NCI-H2227 (cell line): ENCODE data around the gene GGA1.
"Not testable (repeated sequence)": the region's sequence is repeated elsewhere in the genome, so short reads cannot be mapped to it uniquely, and the experiment has no call there.

Experiments used
- DNase-seq: peaks from one replicate; lab custom pipeline; 2025; ENCODE audit not compliant: unreplicated experiment; lab: John Stamatoyannopoulos, UW

Gene GGA1

DNA sequence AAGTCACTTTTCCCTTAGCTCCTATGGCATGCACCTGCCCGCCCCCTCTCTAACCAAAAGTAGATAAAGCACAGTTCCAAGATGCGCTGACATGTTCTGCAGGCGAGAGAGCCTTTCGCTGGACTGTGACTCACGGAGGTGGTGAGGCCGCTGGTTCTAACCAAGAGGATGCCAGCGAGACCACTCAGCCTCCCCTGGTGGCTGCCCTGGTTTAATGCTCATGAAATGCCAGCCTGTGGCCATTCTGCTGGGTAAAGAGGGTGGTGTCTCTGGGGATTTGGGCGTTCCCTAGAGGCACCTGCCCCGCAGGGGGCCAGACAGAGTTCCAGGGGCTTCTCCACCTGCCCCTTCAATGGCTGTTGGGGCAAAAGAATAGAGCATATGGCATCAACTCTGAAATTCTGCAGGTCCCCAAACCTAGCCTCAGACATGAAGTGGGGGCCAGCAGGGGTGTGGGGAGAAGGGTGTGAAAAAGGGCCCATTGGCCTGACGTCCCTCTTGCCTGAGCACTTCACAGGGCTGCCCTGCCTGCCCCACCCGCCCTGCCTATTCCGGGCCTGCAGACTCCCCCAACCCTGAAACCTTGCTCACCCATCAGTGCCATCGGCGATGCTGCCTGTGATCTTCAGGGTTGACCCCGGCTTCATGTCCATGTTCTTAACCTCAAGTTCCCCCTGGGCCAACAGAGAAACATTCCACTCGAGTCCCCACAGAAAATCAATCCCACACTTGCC is 37.2 kb upstream of the GGA1 start:
- no peak for DNase-seq

DNA sequence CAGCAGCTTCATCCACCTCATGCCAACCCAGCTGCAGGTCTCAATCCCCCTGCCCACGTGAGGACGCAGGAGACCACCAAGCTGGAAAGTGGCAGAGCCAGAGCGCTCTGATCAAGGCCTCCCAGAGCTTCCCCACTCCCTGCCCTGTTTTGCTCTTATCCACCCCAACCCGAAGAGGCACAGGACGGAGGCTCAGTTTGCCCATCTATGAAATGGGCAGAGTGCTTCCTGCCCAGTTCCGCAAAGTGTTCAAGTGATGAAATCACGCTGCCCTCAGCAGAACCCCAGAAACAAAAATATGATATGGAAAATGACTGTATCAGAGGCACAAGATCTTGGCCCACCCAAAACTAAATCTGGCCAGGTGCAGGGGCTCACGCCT is 36.7 kb upstream of the GGA1 start:
- no peak for DNase-seq

DNA sequence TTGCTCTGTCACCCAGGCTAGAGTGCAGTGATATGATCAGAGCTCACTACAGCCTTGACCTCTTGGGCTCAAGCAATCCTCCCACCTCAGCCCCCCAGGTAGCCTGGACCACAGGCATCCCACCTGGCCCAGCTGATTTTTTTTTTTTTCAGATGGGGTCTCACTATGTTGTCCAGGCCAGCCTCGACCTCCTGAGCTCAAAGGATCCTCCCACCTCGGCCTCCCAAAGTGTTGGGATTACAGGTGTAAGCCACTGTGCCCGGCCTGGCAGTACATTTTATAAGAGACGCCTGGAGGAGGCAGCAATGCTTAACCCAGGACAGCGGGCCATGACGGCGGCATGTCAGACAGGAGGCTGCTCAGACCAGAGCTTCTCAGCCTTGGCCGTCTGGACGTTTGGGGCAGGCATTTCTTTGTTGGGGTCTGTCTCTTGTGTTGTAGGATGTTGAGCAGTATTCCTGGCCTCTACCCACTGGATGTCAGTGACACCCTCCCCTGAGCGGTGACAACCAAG is 33.1 kb upstream of the GGA1 start:
- no peak for DNase-seq

DNA sequence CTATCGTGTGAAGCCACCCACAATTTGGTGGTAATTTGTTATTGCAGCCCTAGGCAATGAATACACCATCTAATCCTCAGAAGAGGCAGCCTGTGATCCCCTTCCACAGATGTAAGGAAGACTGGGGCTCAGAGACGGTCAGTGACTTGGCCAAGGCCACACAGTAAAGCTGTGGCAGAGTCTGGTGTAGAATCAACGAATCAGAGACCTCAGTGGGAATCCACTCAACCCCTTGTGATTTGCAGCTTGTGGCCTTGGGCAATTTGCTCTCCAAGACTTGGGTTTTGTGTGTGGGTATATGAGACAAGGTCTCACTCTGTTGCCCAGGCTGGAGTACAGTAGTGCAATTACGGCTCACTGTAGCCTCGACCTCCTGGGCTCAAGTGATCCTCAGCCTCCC is 30.6 kb upstream of the GGA1 start:
- no peak for DNase-seq

DNA sequence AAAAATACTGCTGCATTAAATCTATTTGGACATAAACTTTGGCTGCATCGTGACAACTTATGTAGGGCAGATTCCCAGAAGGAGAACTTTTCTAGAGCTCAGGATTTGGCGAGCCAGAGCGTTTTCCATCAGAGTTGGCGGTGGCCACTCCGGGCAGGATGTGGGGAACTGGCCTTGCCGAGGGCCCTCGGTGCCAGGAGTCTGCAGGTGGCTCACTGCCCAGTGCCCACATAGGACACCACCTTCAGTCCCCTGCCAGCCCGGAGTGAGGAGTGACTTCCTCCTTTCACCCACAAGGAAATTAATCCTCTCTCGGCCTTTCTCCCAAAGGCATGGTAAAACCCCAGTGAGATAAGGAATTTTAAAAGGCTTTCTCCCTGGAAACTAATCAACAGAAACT is 27.1 kb upstream of the GGA1 start:
- no peak for DNase-seq

DNA sequence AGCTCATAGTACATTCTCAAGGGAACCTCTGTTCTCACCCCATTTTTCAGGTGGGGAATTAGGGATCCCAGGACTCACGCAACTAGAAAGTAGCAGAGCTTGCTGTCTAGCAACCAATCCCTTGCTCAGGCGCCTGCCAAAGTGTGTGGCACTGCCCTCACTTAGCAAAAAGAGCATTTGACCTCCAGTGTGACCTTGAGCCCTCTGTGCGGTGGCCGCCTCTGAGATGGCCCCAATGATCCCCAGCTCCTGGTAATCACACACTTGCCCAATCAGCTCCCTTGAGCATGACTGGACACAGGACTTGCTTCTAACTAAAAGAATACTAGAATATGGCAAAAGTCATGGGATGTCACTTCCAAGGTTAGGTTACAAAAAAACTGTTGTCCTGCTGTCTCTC is 26.1 kb upstream of the GGA1 start:
- no peak for DNase-seq

DNA sequence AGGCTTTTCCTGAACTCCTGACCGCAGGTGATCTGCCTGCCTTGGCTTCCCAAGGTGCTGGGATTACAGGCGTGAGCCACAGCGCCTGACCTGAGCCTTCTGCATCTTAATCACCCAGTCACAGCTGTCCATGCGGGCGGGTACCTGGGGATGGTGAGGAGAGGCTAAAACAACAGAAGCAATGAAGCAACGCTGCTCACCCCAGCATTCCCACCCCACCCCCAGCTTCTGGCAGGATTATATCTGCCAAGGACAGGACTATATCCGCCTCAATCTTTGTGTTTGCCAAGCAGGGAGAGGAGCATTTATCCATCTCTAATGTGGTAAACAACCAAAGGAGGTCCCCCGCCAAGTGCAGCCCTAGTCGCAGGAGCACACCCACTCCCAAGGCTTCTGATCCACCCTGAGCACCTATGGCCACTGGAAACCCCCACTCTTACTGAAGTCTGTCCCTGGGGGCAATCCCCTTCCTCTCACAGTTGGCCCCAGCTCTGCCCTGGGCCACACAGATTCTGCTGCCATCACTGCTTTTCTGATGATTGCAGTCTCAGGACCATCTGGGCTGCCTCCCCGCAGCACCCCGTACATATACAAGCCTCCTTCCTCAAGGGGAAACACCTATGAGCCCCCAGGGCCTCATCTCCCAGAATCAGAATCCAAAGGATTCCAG is 20.0 kb upstream of the GGA1 start:
- DNase-seq, result no peak

DNA sequence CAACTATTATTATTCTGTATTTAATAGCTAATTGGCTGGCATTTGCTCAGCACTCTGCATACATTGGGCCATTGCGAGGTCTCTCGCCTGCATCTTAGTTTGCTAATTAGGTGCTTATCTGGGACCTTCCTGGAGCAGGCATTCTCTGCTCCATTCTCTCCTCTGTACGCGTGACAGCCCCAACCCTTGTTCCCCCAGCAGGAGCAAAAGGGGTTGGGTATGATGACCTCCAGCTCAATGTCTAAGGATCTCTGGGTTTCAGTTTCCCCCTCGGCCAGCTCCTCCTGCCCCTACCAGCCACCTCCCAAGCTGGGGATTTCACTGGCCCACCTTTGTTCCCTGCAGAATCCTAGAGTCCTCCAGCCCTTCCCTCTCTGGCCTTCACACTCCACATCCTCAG is 19.0 kb upstream of the GGA1 start:
- DNase-seq, result no peak

DNA sequence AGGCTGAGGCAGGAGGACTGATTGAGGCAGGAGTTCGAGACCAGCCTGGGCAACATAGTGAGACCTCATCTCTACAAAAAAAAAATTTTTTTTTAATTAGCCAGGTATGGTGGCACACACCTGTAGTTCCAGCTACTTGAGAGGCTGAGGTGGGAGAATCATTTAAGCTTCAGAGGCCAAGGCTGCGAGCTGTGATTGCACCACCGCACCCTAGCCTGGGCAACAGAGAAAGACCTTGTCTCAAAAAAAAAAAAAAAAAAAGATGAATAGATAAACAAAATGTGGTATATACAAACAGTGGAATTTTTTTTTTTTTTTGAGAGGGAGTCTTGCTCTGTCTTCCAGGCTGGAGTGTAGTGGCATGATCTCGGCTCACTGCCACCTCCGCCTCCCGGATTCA is 17.6 kb upstream of the GGA1 start:
- not testable (repeated sequence) for DNase-seq

DNA sequence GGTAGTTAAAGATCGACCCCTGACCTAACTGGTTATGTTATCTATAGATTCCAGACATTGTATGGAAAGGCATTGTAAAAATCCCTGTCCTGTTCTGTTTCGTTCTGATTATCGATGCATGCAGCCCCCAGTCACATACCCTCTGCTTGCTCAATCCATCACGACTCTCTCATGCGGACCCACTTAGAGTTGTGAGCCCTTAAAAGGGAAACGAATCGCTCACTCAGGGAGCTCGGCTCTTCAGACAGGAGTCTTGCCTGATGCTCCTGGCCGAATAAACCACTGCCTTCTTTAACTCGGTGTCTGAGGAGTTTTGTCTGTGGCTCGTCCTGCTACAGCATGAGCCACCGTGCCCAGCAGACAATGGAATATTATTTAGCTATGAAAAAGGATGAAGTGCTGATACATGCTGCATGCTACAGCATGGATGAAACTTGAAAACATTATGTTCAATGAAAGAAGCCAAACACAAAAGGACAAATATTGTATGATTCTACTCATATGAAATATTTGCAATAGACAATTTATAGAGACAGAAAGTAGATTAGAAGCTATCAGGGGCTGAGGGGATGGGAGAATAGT is 16.7 kb upstream of the GGA1 start:
- DNase-seq, result no peak

DNA sequence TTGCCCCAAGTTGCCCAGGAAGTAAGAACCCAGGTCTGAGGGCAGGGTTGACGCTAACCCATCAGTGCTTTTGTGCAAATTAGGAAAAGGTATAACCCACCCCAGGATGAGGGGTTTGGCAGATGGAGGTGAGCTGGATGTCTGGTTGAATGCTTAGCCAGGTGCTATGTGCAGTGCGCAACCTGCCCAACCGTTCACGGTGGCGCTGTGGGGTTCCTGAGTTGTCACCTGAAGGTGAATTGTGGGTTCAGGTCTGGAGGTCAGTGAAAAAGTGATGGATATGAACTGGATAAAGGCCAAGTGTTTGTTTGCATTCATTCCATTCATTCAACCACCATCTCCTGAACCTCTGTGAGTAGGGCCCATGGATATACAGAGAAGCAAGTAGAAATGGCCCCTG is 14.4 kb upstream of the GGA1 start:
- no peak for DNase-seq

DNA sequence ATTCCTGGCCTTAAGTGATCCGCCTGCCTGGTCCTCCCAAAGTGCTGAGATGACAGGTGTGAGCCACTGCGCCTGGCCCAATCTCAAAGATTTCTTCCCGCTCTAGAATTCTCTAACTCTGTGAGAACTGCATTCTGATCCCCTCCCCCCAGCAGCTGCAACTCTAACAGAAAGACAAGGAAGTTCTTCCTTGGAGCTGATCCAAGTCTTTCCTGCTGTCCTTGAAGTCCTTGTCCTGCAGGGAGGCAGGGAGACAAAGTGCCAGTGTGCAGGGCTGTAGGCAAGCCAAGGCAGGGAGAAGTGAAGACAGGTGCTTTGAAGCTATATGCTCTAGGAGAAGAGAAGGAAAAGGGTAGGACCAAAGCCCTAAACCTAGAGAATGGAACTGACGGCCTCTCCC is 9.5 kb upstream of the GGA1 start:
- no peak for DNase-seq

DNA sequence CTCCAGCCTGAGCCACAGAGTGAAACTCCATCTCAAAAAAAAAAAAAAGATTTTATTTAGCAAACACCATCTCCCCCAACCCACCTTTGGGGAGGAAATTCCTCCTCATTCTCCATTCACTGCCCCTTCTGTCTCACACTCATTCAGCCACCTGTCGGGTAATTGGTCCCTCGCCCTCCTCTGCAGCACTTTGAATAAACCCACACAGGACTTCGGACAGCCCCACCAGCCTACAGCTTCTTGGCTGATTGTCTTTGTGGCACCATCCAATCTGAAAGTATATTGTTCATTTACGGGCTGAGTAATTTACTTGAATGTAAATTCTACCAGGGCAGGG is 7.5 kb upstream of the GGA1 start:
- no peak for DNase-seq

DNA sequence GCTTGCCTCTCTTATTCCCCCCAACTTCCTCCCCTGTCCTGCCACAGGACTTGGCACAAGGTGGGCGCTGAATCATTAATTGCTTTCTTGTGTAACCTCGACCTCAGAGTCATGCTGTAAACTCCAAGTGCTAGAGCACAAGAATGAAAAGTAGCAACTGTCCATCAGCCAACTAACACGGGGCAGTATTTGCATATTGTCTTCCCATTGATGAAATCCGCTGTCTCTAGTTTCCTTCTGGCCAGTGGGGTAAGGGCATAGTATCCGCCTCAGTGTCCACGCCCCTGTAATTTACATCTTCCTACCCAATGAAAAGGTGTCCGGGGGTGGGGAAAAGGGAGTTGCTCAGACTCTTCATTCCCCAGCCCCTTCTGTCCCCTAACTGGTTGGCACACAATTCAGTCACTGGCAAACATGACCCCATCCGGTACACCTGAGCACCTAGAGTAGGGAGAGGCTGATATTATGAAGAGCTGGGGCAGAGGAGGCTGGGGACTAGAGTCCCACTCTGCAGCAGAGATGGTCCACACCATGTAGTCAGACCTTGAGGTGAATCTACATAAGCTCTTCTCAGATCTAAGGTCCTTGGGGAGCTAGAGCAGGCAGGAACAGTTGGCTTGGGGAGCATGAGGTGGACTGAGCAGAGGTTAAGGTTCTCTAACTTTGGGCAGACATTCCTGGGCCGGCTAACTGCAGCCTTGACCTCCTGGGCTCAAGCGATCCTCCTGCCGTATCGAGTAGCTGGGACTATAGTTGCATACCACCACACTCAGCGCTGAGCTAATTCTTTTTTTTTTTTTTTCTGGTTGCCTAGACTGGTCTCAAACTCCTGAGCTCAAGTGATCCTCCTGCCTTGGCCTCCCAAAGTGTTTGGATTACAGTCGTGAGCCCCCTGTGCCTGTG is 6.8 kb upstream of the GGA1 start:
- peak; percentile 75 for DNase-seq

DNA sequence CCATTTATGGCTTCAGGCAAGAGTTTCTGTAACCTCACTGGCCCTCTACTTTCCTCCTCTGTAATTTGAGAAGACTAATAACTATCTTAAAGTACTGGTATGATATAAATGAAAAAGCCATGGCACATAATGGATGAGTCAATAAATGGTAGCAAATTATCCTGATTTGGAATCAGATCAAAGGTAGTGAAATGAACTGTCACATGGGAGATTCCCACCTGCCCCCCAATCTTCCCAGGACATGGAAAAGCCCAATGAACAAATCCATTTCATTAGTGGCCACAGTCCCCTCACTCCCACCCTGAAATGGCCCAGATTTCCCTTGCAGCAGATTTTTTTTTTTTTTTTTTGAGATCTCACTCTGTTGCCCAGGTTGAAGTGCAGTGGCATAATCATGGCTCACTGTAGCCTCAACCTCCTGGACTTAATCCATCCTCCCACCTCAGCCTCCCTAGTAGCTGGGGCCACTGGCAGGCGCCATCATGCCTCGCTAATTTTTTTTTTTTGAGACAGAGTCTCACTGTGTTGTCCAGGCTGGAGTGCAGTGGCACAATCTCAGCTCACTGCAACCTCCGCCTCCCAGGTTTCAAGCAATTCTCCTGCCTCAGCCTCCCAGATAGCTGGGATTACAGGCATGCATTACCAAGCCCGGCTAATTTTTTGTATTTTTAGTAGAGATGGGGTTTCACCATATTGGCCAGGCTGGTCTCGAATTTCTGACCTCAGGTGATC is 5.9 kb upstream of the GGA1 start:
- DNase-seq, result not testable (repeated sequence)

DNA sequence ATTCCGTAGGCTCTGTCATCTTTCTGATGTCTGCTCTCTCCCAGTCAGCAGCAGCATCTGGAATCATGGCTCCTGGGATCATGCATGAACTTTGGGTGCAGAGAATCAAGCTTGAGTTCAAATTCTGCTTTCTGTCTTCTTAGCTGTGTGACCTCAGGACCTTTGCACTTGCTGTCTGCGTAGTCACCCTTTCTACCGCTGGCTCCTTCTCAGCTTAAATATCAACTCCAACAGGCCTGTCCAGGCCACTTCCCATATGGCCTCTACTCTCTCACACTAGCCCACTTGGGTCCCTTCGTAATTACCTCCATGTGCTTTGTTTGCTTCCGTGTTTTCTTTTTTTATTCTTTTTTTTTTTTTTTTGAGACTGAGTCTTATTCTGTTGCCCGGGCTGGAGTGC is 4.6 kb upstream of the GGA1 start:
- DNase-seq, result no peak

DNA sequence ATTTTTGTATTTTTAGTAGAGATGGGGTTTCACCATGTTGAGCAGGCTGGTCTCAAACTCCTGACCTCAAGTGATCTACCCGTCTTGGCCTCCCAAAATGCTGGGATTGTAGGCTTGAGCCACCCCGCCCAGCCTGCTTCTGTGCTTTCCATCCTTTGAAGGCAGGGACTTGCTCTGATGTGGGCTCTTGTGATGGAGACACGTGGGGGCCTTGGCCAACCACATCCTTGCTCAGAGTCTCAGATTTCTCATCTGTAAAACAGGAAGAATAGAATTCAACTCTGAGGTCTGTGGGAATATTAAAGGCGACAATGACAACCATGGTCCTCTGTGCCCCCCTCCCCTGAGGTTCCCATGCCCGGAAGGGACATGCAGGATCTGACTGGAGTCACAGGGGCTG is 3.8 kb upstream of the GGA1 start:
- no peak for DNase-seq

DNA sequence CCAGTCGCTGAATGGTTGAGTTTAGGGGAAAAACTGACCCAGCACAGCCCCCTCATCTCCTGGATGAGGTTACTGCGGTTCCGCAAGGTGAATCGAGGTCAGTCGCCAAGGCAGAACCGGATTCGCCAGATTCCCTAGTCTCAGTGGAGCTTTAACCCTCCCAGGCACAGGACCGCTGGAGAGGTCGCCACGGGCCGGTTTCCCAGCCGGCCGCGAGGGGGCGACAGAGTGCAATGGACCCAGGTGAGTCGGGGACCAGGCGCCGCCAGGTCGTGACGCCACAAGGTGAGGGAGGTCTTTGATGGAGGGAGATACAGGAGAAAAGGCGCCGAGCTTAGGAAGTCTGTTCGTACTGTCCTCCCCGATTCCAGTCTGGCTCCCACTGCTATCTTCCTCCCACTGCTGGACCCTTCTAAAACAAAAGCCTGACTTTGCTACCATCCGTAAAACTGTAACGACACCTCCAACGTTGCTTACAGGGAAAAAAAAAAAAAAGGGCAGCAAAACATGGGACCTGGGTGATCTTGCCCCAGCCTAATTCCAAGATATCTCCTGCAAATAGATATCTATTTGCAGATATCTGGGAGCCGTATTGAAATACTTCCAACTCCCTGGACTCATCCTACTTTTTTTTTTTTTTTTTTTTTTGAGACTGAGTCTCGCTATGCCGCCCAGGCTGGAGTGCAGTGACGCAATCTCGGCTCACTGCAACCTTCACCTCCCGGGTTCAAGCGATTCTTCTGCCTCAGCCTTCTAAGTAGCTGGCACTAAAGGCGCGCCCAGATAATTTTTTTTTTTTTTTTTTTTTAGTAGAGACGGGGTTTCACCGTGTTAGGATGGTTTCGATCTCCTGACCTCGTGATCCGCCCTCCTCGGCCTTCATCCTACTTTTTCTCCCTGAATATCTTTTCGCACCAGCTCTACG is 1.4 kb upstream of the GGA1 start:
- peak; percentile 86 for DNase-seq

DNA sequence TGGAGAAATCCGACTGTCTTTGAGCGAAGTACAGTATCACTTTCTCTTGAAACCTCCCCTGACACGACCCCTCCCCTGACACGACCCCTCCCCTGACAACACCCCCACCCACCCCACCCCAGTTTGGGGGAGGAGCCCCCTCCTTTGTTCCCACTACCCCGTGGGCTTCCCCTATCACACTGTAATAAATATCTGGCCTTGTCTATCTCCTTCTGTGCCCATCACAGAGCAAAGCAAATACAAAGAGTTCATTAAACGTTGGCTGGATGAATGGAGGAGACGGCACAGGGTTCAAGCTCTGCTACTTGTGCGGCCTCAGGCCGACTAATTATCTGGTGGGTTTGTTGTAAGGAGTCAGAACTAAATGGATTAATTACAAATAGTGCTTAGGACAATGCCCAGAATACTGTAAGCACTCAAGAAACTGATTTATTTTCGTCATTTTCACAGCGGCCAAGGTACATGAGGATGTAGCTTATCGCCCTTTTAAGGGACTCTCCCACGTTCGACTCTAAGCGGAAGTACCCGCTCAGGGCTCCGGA is 628 bp upstream of the GGA1 start:
- no peak for DNase-seq
